SU-DHL-6 (cell line): Measurements from ENCODE around the gene TP53RK.

Experiments
- EZH2phosphoT487 ChIP-seq: fragments of 200-600 bp; sonication (generic), shearing (Covaris generic); conservative IDR thresholded peaks from 2 replicates; pipeline ENCODE4 v1.6.1; 2018; ENCODE audit warnings: mild to moderate bottlenecking, antibody characterized with exemption, low read length, moderate library complexity, mixed read lengths
- TF ChIP-seq, protein P1 (sequence below): fragments of 200-600 bp; sonication (generic); IDR thresholded peaks from one replicate; pipeline ENCODE4 v1.5.1; 2017; ENCODE audit warnings: antibody characterized with exemption, mild to moderate bottlenecking, low read length, moderate library complexity; ENCODE audit not compliant: insufficient read depth, poor library complexity, severe bottlenecking

- TF ChIP-seq, protein P1, sequence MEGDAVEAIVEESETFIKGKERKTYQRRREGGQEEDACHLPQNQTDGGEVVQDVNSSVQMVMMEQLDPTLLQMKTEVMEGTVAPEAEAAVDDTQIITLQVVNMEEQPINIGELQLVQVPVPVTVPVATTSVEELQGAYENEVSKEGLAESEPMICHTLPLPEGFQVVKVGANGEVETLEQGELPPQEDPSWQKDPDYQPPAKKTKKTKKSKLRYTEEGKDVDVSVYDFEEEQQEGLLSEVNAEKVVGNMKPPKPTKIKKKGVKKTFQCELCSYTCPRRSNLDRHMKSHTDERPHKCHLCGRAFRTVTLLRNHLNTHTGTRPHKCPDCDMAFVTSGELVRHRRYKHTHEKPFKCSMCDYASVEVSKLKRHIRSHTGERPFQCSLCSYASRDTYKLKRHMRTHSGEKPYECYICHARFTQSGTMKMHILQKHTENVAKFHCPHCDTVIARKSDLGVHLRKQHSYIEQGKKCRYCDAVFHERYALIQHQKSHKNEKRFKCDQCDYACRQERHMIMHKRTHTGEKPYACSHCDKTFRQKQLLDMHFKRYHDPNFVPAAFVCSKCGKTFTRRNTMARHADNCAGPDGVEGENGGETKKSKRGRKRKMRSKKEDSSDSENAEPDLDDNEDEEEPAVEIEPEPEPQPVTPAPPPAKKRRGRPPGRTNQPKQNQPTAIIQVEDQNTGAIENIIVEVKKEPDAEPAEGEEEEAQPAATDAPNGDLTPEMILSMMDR = no peak
- no peak for TF ChIP-seq EZH2phosphoT487
Measured at GRCh38 chr20:46694484-46694883, 5.2 kb upstream of the TP53RK start.
